GM12801 (cell line): ENCODE measurements around the gene SF3B3.

Source experiments
- TF ChIP-seq, protein P1 (sequence below): IDR thresholded peaks from one replicate; pipeline ENCODE4 v1.5.1; 2011; ENCODE audit warnings: control low read depth; ENCODE audit not compliant: insufficient read length; ENCODE audit errors: extremely low read depth

SF3B3 gene

DNA sequence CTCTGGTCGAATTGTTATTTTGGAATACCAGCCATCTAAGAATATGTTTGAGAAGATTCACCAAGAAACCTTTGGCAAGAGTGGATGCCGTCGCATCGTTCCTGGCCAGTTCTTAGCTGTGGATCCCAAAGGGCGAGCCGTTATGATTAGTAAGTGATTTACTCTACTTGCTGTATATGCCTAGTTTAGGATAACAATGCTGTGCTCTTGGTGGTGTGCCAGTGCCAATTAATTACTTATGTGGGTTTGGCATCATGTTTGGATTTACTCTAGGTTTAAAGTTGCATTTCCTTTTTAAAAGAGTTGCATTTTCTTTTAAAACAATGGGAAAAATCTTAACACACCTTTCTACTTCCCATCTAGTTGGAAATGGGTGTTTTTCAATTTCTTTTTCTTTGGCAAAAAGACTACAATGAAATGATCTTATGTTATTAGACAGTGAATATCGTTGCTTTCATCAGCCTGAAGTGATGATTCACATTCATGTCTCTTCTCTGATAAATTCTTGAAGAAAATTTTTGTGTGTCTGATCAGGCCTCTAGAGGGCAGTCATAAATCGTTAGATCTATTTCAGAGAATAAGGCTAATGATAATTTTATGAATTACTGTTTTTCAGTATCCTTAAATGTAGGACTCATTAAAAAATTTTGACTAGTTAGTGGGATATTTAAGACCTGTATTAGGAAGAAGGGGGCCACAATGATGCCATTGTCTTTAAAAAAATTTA, 5.6 kb downstream of the SF3B3 start:
- TF ChIP-seq, protein P1, sequence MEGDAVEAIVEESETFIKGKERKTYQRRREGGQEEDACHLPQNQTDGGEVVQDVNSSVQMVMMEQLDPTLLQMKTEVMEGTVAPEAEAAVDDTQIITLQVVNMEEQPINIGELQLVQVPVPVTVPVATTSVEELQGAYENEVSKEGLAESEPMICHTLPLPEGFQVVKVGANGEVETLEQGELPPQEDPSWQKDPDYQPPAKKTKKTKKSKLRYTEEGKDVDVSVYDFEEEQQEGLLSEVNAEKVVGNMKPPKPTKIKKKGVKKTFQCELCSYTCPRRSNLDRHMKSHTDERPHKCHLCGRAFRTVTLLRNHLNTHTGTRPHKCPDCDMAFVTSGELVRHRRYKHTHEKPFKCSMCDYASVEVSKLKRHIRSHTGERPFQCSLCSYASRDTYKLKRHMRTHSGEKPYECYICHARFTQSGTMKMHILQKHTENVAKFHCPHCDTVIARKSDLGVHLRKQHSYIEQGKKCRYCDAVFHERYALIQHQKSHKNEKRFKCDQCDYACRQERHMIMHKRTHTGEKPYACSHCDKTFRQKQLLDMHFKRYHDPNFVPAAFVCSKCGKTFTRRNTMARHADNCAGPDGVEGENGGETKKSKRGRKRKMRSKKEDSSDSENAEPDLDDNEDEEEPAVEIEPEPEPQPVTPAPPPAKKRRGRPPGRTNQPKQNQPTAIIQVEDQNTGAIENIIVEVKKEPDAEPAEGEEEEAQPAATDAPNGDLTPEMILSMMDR, result no peak

DNA sequence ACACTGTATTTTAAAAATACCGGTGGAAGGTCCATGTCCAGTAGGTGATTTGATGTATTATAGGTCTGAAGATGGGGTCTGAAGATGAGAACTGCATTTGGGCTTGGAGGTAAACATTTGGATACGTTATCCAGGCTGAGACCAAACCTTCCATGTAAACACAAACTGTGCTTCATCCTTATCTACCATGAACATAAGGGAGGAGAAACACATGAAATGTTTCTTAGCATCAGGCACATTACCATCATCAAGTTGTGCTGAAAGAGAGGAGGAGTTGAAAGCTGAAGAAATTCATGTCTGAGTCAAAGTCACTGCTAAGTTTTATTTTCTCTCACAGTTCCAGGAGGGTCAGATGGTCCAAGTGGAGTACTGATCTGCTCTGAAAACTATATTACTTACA, 11.4 kb downstream of the SF3B3 start:
- TF ChIP-seq, protein P1, result no peak

DNA sequence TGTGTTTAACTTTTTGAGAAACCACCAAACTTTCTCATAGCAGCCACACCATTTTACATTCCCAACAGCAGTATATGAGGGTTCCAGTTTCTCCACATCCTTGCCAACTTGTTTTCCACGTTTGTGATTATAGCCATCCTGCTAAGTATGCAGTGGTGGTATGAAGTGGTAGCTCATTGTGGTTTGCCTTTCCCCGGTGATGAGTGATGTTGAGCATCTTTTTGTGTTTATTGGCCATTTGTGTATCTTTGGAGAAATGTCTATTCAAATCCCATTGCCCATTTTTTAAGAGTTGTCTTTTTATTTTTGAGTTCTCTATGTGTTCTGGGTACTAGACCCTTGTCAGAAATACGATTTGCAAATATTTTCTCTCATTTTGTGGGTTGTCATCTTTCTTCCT, 17.4 kb downstream of the SF3B3 start:
- TF ChIP-seq, protein P1, result no peak

DNA sequence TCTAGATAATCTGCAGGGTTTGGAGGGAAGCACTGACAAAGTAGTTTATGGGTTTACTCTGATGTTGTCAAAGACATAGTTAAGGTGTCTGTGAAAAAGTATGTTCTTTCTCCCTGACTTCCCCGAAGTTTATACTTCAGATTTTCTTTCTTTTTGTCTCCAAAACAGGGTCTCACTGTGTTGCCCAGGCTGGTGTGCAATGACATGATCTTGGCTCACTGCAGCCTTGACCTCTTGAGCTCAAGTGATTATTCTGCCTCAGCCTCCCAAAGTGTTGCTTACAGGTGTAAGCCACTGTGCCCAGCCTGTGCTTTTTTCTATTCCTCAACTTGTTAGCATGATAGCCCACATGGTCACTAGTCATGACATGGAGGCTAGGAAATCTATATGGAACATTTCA, 20.9 kb downstream of the SF3B3 start:
- TF ChIP-seq, protein P1, result no peak

DNA sequence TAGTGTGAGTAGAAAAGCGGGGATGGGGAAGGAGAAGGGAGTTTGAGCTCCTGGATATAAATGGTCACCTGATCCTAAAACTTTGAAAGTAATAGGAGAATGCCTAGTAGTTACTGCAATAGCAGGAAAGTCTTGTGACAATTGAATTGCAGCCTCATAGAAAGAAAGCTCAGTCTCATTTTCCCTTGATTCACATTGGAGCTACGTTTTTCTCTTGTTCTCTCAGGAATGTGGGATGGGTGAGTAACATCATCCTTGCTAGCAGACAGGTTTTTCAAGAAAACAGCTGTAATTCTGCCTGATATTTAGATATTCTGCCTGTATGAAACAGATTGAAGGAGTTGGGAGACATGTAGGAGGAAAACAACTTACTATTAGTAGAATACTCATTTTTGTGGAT, 25.3 kb downstream of the SF3B3 start:
- TF ChIP-seq, protein P1, result no peak

DNA sequence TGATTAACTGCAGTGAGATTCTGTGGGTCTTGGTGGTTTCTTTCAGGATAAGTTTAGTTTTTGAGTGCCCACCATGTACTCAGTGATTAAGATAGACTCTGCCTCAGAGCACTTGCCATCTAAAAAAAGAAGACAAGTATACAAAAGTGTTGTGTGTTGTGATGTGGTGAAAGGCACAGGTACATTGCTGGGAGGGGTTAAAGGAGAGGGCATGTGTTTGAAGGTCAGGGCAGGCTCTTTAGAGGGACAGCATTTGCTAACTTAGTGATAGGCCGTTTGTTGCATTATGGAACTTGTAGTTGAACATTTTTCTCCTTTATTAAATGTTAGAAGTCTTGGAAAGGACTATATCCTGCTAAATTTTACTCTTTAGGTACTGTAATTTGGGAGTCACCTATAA, 26.5 kb downstream of the SF3B3 start:
- TF ChIP-seq, protein P1, result no peak

DNA sequence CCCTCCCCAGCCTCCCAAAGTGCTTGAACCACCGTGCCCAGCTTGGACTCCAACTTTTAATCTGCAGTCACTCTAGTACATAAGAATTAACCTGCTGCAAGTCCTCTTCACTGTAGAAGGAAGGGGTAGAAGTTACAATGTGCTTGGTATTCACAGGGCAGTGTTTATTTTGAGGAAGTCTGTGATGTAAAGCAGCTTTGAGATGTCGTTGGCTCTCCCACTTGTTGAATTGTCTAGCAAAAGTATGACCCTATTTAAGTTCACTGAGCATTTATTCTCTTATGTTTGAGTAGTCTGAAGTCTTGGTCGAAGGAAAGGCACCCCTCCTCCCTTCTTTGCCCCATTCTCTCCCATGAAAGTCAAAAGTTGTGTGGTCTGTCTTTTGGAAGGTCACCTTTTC, 28.2 kb downstream of the SF3B3 start:
- TF ChIP-seq, protein P1, result no peak
